ENCODE measurements around the gene ZWILCH. TPM values are rescaled to one million over a fixed set of nuclear protein-coding genes. Genes with fewer than 3 reads are reported as not detected.

Gene ZWILCH
- total and polyA plus RNA-seq, 7 donors = 1.5 to 4.5 (median 2.9) TPM

DNA sequence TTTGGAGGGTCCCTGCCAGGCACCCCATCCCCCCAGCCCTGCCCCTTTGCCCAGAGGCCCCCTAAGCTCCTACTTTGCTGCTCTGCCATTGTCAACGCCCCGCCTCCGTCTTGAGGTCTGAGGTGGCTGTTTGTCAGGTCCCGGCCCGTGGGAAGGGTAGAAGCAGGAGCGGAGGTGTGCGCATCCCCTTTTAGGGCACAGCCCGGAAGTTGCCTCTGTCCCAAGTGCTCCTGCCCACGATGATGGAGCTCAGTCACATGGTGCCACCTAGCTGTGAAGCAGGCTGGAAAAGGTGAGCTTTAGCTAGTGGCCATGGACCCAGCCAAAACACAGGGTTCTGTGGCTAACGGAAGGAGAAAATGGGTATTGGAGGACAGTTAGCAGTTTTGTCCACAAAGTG is 89.2 kb downstream of the ZWILCH start:
- intact Hi-C loops (cut with DNase I) = no loop called here
- H3K9me3 ChIP-seq = no peaks in the 10 kb centered on the region
- TF ChIP-seq, protein P1, sequence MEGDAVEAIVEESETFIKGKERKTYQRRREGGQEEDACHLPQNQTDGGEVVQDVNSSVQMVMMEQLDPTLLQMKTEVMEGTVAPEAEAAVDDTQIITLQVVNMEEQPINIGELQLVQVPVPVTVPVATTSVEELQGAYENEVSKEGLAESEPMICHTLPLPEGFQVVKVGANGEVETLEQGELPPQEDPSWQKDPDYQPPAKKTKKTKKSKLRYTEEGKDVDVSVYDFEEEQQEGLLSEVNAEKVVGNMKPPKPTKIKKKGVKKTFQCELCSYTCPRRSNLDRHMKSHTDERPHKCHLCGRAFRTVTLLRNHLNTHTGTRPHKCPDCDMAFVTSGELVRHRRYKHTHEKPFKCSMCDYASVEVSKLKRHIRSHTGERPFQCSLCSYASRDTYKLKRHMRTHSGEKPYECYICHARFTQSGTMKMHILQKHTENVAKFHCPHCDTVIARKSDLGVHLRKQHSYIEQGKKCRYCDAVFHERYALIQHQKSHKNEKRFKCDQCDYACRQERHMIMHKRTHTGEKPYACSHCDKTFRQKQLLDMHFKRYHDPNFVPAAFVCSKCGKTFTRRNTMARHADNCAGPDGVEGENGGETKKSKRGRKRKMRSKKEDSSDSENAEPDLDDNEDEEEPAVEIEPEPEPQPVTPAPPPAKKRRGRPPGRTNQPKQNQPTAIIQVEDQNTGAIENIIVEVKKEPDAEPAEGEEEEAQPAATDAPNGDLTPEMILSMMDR (IDR thresholded peaks at IDR 0.05) = no peak
- no peak overlapping the region for H3K27ac ChIP-seq
- DNase-seq = no peak
- no peaks in the 10 kb centered on the region for H3K36me3 ChIP-seq (ENCODE audit: insufficient read depth in 1 of 2, low read depth in 1 of 2)
- H3K4me1 ChIP-seq = no peaks in the 10 kb centered on the region
- 80 to 84% (median 80%) methylated on average over 10 of the region's 10 CpGs for WGBS, 3 donors
- ATAC-seq = no peak
- H3K27me3 ChIP-seq (ENCODE audit: insufficient read depth in 3 of 3, low read length in 2 of 3) = no peaks in the 10 kb centered on the region
- H3K4me3 ChIP-seq = no peak overlapping the region

DNA sequence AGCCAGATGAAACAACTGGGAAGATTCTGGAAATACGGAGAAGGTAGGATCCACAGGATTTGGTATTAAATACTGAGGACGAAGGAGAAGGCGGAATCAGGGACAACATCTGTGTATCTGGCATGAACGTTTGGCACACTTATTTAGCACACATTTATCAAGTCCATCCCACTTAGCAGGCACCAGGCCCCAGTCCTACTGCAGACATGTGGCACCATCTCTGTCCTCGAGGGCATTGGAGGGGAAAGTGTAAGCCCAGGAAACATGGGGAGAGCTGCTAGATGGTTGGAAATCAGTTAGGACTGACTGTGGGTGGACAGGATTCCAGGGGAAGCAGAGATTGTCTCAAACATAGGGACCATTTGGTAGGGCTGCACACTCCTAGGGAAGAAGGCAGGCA is 89.7 kb downstream of the ZWILCH start:
- H3K27ac ChIP-seq = no peak overlapping the region
- H3K9me3 ChIP-seq = no peaks in the 10 kb centered on the region
- TF ChIP-seq, protein P1 (IDR thresholded peaks at IDR 0.05) = no peak
- WGBS, 3 donors = 57 to 63% (median 61%) methylated on average over 5 of the region's 5 CpGs
- ATAC-seq (no peak), DNase-seq (no peak)
- no peaks in the 10 kb centered on the region for H3K4me1 ChIP-seq
- no peaks in the 10 kb centered on the region for H3K27me3 ChIP-seq (ENCODE audit: insufficient read depth in 3 of 3, low read length in 2 of 3)
- H3K36me3 ChIP-seq (ENCODE audit: insufficient read depth in 1 of 2, low read depth in 1 of 2) = no peaks in the 10 kb centered on the region
- intact Hi-C loops (cut with DNase I) = no loop called here
- no peak overlapping the region for H3K4me3 ChIP-seq

DNA sequence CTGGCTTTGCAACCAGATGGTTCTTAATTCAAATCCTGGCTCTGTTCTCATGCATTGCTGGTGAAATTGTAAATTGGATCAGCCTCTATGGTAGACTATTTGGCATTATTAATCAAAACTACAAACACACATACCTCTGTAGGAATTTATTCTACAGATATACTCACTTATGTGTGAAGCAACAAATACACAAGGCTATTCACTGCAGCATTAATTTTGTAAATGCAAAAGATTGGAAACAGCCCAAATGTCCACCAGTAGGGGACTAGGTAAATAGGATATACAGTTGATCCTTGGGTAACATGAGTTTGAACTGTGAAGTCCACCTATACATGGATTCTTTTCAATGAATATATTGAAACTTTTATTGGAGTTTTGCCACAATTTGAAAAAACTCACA is 90.2 kb downstream of the ZWILCH start:
- no peaks in the 10 kb centered on the region for H3K27me3 ChIP-seq (ENCODE audit: insufficient read depth in 3 of 3, low read length in 2 of 3)
- TF ChIP-seq, protein P1 (IDR thresholded peaks at IDR 0.05) = no peak
- no peak overlapping the region for H3K27ac ChIP-seq
- no peaks in the 10 kb centered on the region for H3K9me3 ChIP-seq
- DNase-seq (no peak), ATAC-seq (no peak)
- H3K36me3 ChIP-seq (ENCODE audit: insufficient read depth in 1 of 2, low read depth in 1 of 2) = no peaks in the 10 kb centered on the region
- intact Hi-C loops (cut with DNase I) = no loop called here
- H3K4me3 ChIP-seq = no peak overlapping the region
- no peaks in the 10 kb centered on the region for H3K4me1 ChIP-seq

DNA sequence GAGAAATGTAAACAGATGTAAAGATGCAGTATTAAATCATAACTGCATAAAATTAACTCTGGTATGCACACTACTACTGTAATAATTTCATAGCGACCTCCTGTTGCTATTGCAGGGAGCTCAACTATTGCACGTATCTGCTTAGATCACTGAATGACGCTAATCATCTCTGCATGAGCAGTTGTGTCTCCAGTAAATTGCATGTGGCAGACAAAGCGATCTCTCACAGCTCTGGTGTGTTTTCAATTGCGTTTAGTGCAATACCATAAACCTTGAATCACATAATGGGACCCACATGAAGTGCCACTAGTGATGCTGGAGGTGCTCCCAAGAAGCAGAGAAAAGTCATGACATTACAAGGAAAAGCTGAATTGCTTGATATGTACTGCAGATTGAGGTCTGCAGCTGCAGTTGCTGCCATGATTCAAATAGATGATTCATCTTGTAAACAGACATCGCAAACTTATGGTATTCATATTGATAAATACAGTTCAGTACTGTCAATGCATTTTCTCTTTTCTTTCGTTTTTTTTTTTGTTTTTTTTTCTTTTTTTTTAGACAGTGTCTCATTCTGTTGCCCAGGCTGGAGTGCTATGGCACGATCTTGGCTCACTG is 90.9 kb downstream of the ZWILCH start:
- TF ChIP-seq, protein P1 (IDR thresholded peaks at IDR 0.05) = no peak
- no peak overlapping the region for H3K27ac ChIP-seq
- no peak overlapping the region for H3K4me3 ChIP-seq
- intact Hi-C loops (cut with DNase I) = no loop called here
- DNase-seq (no peak), ATAC-seq (no peak)
- H3K27me3 ChIP-seq (ENCODE audit: insufficient read depth in 3 of 3, low read length in 2 of 3) = no peaks in the 10 kb centered on the region
- H3K36me3 ChIP-seq (ENCODE audit: insufficient read depth in 1 of 2, low read depth in 1 of 2) = no peaks in the 10 kb centered on the region
- no peaks in the 10 kb centered on the region for H3K4me1 ChIP-seq
- no peaks in the 10 kb centered on the region for H3K9me3 ChIP-seq
- 73 to 77% (median 75%) methylated on average over 8 of the region's 8 CpGs for WGBS, 3 donors

Data from psoas muscle (tissue), 8 donors.